GM18951 (cell line): Measurements from ENCODE around the gene HAND2.

Experiments used
- POLR2A ChIP-seq: IDR thresholded peaks from 4 replicates; pipeline ENCODE4 v1.6.1; 2011; ENCODE audit warnings: mild to moderate bottlenecking; ENCODE audit not compliant: insufficient read length, insufficient read depth; ENCODE audit errors: extremely low read depth
- in situ Hi-C: fragments of 300-500 bp; cut with MboI; formaldehyde crosslinking; loops from one replicate; pipeline ENCODE4 v1.12.0; 2022; ENCODE audit warnings: low sequenced_read_pairs, mixed read lengths, inconsistent platforms; ENCODE audit not compliant: unreplicated experiment

HAND2 gene

DNA sequence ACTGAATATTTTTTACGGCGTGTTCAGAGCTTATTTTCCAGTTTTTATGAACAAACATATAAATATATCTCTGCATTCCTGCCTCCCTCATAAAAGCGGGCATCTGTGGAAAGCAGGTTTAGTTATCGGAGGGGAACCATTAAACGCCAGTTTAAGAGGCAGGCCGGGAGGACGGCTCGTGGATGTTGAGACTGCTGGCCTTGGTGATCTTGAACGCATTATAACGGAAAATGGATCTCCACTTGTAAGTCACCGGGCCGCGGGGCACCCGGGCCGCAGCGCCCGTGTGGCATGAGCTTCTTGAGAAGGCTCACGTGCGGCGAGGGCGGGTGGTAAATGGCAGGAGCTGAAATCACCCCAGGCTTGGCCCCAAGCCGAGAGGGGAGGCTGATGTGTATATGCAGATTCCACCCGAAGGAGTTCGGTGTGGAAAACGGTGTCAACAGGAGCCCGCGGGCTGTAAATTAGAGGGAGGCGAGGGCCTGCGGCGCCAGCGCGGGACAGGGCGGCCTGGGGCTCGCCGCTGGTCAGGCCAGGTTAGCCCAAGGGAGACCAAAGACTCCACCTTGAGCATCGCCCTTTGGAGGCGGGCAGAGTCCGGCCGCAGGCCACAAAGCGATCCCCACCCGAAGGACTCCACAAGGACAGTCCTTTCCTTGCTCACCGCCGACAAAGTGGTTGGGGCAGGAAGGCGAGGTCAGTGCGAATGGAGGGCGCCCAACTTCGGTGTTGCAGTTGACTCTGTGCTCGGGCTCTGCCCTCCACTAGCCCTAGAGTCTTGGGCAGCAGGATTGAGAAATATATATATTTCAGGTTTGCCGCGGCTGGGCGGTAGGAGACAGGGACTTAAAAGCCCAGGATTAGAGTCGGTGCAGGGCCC is 1.3 kb upstream of the HAND2 start:
- no peak for TF ChIP-seq POLR2A
- in situ Hi-C loops, result no loop called here

- in situ Hi-C loops, result no loop called here
Measured at GRCh38 chr4:173530326-173531085, 477 bp upstream of the HAND2 start.

DNA sequence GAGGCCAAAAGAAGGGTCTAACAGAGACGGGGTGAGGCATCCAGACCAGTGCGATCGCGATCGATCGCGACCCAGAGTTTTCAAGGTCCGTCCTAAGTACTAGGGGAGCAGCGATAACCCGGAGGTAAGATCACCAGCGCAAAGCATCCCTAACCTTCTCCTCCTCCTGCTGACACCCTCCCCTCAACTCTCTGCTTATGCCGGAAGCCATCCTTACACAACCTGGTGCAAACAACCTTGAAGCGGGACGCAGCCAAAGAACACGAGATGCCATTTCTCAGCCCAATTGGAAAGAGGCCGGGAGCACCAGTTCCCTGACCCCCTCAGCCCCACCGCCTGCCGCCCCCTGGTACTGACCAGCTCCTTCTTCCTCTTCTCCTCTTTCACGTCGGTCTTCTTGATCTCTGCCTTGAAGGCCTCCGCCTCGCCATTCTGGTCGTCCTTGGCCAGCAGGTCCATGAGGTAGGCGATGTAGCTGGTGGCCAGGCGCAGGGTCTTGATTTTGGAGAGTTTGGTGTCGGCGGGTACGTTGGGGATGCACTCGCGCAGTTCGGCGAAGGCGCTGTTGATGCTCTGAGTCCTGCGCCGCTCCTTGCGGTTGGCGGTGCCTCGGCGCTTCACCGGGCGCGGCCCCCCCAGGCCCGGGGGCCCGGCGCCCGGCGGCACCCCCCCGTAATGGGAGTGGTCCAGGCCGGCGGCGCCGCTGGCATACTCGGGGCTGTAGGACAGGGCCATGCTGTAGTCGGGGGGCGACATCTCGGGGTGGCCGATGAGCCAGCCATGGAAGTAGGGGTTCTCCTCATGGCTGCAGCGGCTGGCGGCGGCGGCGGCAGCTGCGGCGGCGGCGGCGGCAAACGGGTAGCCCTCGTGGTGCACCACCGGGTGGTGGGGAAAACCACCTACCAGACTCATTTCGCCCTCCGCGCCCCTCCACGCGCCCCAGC is 1.4 kb downstream of the HAND2 start:
- in situ Hi-C loops, result no loop called here
- TF ChIP-seq POLR2A, result no peak

More at GRCh38 chr4:173530326-173531085, 477 bp upstream of the HAND2 start:
- no peak for TF ChIP-seq POLR2A

- in situ Hi-C loops, result no loop called here
- no peak for TF ChIP-seq POLR2A
Measured at GRCh38 chr4:173527103-173527891, 2.7 kb downstream of the HAND2 start.

GRCh38 chr4:173526724-173527102 is 3.3 kb downstream of the HAND2 start:
- no peak for TF ChIP-seq POLR2A
- in situ Hi-C loops, result no loop called here

DNA sequence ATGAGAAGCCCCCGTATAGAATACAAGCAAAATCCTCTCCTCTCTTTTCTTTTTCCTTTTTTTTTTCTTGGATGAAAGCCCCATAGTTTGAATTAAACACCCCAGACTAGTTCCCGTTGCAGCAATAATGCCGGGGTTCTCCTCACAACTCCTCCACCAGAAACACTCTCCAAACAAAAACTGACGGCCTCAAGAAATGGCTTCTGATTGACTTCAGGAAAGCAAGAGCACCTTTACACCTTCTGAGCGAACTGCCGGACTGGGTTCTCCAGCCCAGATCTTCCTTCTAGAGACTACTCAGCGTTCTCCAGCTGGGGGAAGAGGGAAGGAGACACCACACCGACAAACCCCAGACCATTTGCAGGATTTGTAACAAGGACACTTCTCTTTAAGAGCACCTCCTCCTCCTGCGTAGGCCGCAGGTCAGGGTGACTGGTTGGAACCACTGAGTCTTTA is 4.0 kb downstream of the HAND2 start:
- in situ Hi-C loops, result no loop called here
- no peak for TF ChIP-seq POLR2A

GRCh38 chr4:173525118-173526011 is 4.7 kb downstream of the HAND2 start:
- TF ChIP-seq POLR2A, result no peak
- in situ Hi-C loops, result no loop called here

DNA sequence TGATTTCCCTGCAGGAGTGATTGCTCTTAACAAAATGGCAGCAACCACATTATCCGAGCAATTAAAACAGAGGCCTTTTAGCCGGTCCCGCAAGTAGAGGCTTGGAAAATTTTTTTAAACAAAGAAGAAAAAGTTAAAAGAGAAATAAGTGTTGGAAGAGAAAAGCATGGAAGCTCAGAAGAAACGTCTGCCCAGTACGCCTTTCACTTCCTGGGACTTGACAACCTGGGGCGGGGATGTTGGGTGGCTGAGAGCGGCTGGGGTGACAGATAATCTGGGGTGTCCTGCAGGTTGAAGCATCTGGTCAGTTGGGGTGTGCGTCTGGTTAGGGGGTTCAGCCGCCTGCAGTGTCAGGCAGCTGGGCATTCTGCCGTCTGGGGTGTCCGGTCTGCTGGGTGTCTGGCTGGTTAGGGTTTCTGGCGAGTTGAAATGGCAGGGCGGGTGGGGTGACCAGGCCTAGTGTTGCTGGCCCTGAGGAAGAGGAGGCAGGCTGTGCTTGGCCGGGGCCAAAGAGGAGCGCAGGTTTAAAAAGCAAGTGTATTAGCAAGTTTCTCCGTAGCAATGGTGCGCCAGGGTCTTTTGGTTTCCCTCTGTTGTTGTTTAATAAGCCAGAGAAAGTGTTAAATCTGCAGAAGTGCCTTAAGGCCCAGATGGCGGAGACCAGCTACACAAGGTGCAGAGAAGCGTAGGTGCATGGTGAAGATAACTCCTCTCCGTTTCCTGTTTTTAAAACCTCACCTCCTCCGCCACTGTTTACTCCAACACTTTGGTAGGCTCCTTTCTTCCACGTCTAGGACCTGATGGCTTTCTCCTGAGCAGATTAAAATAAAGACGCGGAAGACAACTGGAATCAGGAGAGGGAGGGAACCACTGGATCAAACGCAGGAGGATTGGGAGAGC is 5.6 kb downstream of the HAND2 start:
- no peak for TF ChIP-seq POLR2A
- in situ Hi-C loops, result no loop called here

DNA sequence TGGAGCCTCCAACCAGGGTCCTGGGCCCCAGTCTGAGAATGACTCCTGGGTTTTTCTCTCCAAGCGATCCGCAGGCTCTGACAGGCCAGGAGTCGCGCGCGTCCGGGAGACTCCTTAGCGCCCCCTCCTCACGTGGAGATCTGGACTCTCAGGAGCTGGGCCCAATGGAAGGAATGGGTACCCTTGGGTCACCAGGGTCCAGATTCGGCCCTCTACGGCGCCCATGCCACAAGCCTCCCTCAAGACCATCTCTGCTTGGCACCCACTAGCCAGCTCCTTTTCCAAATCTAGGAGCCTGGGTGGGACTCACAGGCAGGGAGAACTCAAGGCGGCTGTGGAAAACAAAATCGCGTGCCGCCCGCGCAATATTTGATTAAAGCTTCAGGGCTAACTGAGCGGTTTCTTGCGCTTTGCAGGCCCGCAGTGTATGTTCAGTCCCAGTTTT is 7.1 kb downstream of the HAND2 start:
- in situ Hi-C loops, result no loop called here
- no peak for TF ChIP-seq POLR2A

GRCh38 chr4:173522160-173522950 is 7.7 kb downstream of the HAND2 start:
- TF ChIP-seq POLR2A, result no peak
- in situ Hi-C loops, result no loop called here
